ENCODE measurements around the gene ANAPC13.

The ANAPC13 gene

DNA sequence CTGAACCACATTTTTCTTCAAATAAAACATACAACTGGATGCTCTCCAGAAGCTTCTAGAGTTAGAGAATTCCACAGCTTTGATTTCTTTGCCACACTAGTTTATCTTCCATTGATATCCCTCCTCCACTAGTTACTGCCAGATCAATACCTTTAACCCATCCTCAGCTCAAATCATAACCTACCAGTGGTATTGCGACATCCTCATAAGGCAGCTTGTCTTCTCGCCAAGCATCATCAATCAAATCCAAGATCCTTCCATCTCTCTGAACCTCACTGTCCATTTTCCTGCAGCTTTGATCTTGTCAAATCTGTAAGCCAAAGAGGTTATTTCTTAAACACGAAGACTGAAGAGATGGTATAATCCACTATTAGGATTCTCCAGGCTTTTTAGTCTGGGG lies 3.2 kb downstream of the ANAPC13 start:
- no peak for DNase-seq (ENCODE audit: low spot score)

DNA sequence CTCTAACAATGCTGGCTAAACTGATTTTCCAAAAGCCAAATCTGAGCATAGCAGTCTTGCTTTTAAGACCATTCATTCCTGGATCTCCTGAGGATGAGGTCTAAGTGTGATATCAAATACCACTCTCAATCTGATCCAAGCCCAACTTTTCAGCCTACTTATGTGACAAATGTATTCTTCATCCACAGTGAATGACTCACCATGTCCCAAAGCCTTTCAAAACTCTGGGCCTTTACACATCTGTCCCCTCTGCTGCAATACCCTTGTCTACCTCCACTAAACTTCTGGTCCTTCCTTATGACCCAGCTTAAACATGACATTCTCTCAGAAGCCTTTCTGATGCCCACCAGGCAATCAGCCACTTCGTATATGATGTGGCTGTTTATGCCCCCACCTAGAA lies 4.6 kb downstream of the ANAPC13 start:
- DNase-seq (ENCODE audit: low spot score) = no peak

GRCh38 chr3:134480546-134480945 lies 5.2 kb downstream of the ANAPC13 start:
- no peak for DNase-seq (ENCODE audit: low spot score)

DNA sequence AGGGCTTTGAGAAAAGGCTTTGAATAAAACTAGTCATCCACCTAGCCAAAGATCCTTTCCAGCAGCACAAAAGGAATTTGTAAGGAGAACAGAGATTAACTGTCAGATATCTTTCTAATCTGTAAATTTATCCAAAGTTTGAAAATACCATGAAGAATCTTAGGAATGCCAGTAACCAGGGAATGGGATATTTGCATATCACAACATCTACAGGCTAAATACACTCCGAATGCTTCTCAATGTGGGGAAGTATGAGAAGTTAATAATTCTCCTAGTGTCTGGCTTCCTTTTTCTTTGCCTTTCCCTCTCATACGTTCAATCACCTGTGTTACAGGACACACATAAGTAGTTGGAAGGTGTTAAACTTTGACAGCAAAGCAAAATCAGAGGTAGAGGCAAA lies 7.8 kb downstream of the ANAPC13 start:
- DNase-seq (ENCODE audit: low spot score) = no peak

- no peak for DNase-seq (ENCODE audit: low spot score)
Measured at GRCh38 chr3:134477002-134477401, 8.8 kb downstream of the ANAPC13 start.

GRCh38 chr3:134476306-134476705 lies 9.5 kb downstream of the ANAPC13 start:
- no peak for DNase-seq (ENCODE audit: low spot score)

DNA sequence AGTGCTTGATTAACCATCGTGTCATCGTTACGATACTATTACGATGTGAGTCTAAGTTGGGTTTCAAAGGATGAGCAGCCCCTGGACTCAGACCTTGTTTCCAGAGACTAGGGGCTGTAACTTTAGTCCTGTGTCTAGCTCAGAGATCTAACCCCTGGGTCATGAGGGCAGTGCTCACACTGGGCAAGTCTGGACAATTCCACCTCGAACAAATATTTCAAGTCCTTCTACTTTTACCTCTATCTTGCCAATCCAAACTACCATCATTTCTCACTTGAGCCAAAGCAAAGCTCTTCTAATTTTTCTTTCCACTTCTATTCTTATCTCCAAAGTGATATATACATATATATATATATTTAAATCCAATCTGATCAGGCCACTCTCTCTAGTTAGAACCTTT lies 10.8 kb downstream of the ANAPC13 start:
- DNase-seq (ENCODE audit: low spot score) = no peak

DNA sequence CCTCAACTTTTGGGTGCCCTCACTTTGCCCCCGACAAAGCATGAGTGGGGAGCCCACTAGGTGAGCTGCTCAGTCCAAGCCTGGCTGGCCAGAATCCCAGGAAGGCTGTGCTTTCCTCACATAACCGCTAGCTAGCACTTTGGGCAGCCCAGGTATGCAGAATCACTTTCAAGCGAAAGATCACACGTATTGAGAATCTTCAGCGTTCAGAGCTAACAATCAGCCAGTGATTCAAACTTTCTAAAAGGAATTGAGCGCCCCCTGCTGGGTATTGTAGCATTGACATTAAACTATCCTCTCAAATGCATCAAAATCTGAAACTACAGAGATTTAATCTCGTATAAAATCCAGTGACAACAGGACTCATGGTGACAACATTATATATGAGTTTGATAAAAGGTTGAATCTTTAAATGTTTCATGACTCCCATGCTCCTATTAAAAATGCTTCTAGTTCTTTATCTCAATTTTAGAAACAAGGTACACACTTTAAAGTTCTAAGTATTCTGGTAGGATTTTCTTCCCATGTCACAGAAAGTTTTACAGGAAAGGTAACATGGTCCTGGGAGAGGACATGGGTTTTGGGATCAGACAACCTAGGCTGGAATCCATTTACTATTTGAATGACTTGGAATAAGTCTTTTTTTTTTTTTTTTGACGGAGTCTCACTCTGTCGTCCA lies 11.8 kb downstream of the ANAPC13 start:
- DNase-seq (ENCODE audit: low spot score) = peak; percentile 81

DNA sequence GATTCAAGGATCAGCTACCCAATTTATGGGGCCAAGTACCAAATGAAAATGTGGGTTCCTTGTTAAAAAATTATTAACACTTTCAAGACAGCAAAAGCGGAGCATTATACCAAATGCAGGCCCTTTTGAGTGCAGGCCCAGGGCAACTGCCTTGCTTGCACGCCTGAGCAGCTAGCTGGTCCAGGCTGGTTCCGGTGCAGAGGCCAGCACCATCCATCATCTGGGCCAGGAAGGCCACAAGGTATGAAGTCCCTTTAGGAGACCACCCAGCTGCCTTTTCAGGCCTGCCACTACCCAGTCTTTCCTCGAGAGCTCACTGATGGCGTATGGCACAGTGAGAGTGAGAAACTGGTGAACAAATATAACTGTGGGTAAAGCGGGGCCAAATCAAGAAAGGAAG lies 13.0 kb downstream of the ANAPC13 start:
- no peak for DNase-seq (ENCODE audit: low spot score)

DNA sequence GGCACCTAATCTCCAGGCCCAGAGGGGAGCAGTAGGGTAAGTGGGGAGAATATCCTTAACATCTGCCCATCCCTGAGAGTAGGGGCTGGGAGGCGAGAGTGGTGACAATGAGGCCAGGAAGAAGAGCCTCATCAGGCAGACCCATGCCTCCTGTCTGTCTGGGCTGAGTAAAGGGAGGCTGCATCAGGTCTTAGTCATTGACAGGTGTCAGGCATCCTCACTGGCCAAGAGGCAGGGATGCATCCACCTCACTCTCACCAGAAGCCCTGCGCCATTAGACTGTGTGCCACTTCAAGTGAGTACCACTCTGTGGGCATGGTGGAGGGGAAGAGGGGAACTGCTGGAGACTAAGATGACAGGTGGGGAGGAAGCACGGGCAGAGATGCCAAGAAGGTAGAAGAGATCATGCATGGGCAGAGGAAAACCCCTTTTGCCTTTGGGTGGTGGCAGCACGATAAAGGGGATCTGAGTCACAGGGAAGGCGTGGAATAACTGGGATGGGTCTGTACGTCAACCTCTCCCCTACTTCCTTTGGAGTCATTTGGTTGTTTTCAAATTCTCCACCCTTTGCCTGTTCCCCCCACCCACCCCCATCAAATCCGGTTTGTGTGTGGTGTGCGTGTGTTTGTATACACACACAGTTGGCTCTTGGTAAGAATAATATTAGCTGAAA lies 14.1 kb downstream of the ANAPC13 start:
- no peak for DNase-seq (ENCODE audit: low spot score)

GRCh38 chr3:134468519-134468918 lies 17.3 kb downstream of the ANAPC13 start:
- no peak for DNase-seq (ENCODE audit: low spot score)

DNA sequence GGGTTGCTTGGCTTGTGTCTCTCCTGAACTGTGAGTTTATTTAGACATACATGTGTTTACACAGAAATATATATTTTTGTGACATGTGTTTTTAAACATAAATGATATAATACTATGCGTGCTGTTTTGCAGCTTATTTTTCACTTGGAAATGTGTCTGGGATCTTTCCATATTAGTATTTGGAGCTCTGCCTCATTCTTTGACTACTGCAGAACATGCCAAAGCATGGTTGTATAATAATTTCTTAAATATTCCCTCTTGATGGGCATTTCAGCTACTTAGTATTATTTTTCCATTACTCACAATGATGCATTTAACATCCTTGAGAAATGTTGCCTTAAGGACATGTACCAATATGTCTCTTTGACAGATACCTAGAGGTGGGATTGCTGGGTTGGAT lies 19.5 kb downstream of the ANAPC13 start:
- DNase-seq (ENCODE audit: low spot score) = no peak

DNA sequence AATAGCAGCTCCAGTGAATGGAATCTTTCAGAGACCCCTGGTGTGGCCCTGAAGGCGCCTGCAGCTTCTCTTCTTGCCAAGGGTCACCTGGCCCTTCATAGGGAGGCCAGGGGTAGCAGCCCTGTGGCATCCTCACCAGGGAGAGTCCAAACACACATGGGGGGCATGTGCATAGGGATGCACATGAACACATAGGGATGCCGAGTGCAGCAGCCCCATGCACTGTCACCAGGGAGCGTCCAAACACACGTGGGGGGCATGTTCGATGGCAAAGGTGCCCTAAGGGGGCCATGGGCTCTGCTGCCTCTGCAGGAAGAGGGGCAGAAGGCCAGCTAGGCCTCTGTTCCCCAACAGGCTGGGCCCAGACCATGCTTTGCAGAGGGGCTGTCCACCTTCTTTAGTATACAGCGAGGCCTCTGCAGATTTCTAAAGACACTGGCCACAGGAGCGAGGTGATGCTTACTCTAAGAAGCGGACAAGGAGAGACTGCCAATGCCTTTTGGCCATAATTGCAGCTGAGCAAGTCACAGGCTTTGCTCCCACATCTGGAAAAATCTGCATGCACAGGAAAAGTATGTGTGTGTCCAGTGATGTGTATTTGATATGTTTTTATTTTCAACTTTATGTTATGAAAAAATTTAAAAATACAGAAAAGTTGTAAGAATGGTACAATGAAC lies 21.0 kb downstream of the ANAPC13 start:
- no peak for DNase-seq (ENCODE audit: low spot score)

- DNase-seq (ENCODE audit: low spot score) = no peak
Measured at GRCh38 chr3:134464064-134464688, 21.6 kb downstream of the ANAPC13 start.

DNA sequence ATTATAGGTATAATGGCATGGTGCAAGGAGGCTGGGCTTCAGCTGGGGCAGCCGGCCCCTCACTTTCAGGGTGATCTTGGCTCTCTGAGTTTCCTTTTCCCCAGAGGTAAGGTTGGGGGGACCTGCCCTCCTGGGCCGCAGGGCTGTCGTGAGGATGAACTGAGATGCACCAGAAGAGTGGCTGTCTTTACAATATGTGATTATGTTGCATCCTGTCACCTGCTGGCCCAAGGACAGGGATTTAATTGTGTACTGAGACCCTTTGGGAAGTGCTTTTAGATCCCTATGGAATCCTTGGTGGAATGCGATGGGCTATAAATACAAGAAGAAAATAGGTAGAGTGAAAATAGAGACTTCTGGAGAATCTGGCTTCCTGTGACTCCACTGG lies 22.1 kb downstream of the ANAPC13 start:
- DNase-seq (ENCODE audit: low spot score) = no peak

DNA sequence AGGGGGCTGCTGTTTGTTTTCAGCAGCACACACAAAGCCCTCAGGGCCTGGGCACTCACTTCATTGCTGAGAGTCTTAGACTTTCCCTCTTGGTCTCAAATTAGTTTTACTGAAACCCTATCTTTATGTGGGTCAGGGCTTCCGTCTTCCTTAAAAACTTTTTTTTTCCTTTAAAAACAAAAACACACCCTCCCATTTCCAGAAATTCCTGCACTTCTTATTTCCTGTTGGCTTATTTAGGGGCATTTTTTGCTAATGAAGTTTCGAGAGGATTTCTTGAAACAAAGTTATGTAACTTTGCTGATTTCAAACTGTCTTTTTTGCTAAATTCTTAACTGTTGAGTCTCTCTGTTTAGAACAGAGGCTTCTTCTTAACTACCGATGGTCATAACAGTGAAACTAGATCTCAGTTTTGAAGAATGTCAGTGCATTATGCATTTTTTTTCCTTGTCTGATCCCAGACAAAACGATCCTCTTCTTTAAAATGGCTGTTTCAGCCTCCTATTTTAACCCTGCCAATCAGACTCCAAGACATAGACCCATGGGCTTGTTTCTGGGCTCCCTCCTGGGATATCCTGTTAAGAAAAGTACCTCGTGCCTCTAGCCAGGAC lies 23.3 kb downstream of the ANAPC13 start:
- DNase-seq (ENCODE audit: low spot score) = no peak

- no peak for DNase-seq (ENCODE audit: low spot score)
Measured at GRCh38 chr3:134460965-134461364, 24.8 kb downstream of the ANAPC13 start.

GRCh38 chr3:134459562-134459961 lies 26.2 kb downstream of the ANAPC13 start:
- DNase-seq (ENCODE audit: low spot score) = no peak

- DNase-seq (ENCODE audit: low spot score) = no peak
Measured at GRCh38 chr3:134458406-134458945, 27.3 kb downstream of the ANAPC13 start.

- DNase-seq (ENCODE audit: low spot score) = no peak
Measured at GRCh38 chr3:134457376-134458074, 28.3 kb downstream of the ANAPC13 start.

- no peak for DNase-seq (ENCODE audit: low spot score)
Measured at GRCh38 chr3:134453631-134454030, 32.2 kb downstream of the ANAPC13 start.

DNA sequence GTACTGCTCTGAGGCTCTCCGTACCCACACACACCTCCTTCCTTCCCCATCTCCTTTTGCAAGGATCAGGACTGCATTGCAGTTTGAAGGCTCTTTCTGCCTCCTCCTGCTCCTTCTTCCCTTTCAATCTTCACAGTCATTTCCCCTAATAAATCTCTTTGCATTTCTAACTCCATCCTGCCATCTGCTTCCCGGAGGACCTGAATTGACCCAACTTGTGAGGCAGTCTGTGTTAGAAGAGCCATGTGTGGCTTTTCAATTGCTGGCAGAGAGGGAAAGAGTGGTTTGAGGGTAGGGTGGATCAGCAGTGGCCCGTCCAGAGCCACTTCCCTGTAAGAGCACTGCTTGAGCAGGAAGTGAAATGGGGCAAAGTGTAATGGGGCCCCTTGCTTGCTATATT lies 35.8 kb downstream of the ANAPC13 start:
- no peak for DNase-seq (ENCODE audit: low spot score)
